HG02759 (cell line): ENCODE results near the gene STX17.
"Not testable (repeated sequence)": the region's sequence is repeated elsewhere in the genome, so short reads cannot be mapped to it uniquely, and the experiment has no call there.

ENCODE experiments used
- ATAC-seq: cut with Tn5 transposase; IDR thresholded peaks from one replicate; pipeline ENCODE4 v1.9.1; 2021; ENCODE audit warnings: mild to moderate bottlenecking, moderate library complexity; ENCODE audit not compliant: unreplicated experiment

STX17 gene

GRCh38 chr9:99966716-99967115, 60.3 kb downstream of the STX17 start:
- ATAC-seq, result no peak

GRCh38 chr9:99967457-99967856, 61.0 kb downstream of the STX17 start:
- no peak for ATAC-seq

DNA sequence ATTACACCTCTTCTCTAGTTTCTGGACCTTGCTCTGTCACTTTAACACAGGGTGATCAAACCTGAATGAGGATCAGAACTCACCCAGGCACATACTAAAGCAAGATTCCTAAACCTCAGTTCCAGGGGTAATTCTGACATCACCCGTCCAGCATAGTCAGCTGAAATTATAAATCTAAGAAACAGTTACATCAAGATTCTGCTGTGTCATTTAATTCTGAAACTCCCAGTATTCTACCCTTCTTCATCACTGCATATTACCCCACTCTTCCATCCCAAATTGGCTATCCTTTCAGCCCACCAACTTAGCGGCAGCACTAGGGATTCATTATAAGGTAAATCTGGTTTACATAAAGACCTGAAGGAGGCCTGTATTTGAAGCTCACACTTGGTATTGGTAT, 64.0 kb downstream of the STX17 start:
- ATAC-seq, result no peak

- ATAC-seq, result no peak
Observed at GRCh38 chr9:99971410-99971809, 65.0 kb downstream of the STX17 start.

GRCh38 chr9:99973455-99973854, 67.0 kb downstream of the STX17 start:
- ATAC-seq, result no peak

- no peak for ATAC-seq
Observed at GRCh38 chr9:99977033-99977792, 70.8 kb downstream of the STX17 start.

DNA sequence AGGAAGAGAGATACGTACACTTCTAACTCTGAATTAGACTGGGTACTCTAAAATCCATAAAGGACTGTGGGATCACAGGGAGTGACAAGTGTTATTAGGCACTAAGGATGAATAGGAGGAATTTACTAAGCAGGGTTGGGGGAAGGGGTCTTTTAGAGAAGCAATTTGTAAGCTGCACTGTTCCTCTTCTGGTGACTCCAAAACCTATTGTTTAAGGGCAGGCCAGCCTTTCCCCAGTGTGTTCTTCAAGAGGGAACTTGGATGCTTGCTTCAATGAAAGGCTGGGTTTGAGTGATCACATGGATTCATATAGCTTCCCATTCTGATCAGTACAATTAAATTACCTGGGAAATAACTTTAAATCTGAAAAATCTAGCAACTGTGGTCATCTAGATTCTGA, 71.8 kb downstream of the STX17 start:
- ATAC-seq, result no peak

- ATAC-seq, result no peak
Observed at GRCh38 chr9:99980598-99980997, 74.1 kb downstream of the STX17 start.

- ATAC-seq, result no peak
Observed at GRCh38 chr9:99986642-99987041, 80.2 kb downstream of the STX17 start.

DNA sequence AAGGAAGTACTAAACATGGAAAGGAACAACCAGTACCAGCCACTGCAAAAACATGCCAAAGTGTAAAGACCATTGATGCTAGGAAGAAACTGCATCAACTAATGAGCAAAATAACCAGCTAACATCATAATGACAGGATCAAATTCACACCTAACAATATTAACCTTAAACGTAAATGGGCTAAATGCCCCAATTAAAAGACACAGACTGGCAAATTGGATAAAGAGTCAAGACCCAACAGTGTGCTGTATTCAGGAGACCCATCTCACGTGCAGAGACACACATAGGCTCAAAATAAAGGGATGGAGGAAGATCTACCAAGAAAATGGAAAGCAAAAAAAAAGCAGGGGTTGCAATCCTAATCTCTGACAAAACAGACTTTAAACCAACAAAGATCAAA, 84.1 kb downstream of the STX17 start:
- ATAC-seq, result not testable (repeated sequence)

GRCh38 chr9:99998266-99998665, 91.8 kb downstream of the STX17 start:
- no peak for ATAC-seq

DNA sequence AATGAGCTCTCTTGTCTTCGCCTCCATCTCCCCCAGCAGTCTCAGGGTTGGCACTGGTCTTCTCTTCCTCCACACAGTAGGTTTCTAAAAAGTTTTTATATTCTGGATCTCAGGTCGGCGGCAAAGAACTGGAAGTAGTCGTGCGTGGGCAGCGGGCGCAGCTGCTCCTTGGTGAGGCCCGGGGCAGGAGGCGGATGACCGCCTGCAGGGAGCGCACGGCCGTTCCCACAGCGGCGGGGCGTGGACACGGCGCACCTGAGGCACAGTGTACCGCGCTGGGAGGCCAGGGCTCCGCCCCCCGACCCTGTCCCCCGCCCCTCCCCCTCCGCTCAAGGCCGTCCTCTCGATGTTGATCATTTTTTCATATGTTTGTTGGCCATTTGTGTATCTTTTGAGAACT, 92.4 kb downstream of the STX17 start:
- ATAC-seq, result no peak

- no peak for ATAC-seq
Observed at GRCh38 chr9:99999797-100000196, 93.3 kb downstream of the STX17 start.

DNA sequence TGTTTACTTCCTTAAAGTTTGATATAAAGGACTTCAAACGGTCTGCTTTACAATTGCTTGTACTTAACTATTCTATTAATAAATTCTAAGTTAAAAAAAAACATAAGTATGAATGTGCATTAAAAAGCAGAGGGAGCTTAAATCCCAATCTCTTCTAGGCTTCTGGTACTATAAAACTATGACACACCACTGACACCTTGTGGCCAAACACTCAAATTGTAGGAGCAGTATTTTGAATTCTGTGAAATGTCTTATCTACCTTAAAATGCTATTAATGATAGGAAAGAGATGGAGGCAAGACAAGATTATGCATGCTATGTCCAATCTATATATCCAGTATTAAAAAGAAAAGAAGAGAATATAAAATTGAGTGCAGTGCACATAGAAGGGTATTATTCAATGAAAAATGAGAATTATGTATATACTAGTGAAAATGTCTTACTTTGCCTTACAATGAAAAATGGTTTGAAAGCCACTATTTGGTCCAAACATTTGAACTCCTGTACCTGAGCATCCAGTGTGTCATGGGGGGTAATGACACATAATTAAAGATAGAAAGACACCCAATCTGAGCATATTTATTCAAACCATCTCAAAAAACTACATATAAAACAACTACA, 104.7 kb downstream of the STX17 start:
- no peak for ATAC-seq

DNA sequence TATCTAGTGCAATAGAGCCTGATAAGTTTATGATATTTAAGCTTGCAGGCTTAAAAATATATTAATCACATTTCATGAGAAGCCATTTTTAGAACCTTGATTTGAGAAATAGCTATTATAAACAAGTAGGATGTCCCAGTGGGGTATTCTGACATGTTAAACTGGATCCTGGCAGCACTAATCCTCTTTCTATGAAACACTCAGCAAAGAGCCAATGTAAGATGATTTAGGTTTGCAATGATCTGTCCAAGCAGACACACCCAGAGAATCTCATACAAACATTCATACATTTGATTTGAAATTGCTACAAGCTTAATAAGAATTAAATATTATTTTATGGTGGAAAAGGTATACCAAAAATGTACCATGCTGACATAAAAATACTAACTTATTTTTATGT, 105.8 kb downstream of the STX17 start:
- no peak for ATAC-seq

GRCh38 chr9:100013573-100013972, 107.1 kb downstream of the STX17 start:
- no peak for ATAC-seq

DNA sequence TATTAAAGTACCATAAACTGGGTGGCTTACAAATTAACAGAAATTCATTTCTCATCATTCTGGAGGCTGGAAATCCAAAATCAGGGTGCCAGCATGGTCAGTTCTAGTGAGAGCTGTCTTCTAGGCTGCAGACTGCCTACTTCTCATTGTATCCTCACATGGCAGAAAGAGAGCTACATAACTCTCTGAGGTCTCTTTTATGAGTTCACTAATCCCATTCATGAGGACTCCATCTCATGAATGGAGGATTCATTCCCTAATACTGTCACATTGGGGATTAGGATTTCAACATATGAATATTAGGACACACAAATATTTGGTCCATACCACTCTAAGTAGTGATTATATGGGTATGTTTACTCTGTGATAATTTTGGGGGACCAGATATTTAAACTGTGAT, 108.4 kb downstream of the STX17 start:
- ATAC-seq, result no peak

DNA sequence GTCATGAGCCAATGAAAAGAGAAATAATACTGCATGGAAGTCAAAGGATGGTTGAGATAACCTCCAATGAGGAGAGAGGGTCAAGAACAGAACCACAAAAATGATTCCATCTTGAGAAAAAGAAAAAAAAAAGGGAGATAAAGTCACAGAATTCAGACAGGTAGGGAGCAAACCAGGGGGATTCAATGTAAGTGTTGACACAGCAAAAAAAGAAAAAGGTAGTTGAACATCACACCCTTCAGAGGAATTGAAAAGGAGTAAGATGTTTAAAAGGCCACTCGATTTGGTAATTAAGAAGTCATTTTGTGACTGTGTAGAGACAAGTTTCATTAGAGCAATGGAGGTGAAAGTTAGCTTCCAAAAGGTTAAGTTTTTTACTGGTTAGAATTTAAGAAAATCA, 113.1 kb downstream of the STX17 start:
- ATAC-seq, result no peak
